Colon (tissue), 2 donors: ENCODE measurements around the gene HMGB2.

Experiments
- FAIRE-seq: peaks from 2 replicates; lab custom pipeline; 2012; peaks lifted over from hg19 to GRCh38; lab: Jason Lieb, UNC
- donor health status: control.
- donor health status: control.

HMGB2 gene

GRCh38 chr4:173334085-173334890, at the start of gene HMGB2:
Gene HMGB2, minus strand, starts transcription at chr4:173334358. Its CDS starts 709 bp downstream, at chr4:173333649.
- peak; percentile 68 for FAIRE-seq

DNA sequence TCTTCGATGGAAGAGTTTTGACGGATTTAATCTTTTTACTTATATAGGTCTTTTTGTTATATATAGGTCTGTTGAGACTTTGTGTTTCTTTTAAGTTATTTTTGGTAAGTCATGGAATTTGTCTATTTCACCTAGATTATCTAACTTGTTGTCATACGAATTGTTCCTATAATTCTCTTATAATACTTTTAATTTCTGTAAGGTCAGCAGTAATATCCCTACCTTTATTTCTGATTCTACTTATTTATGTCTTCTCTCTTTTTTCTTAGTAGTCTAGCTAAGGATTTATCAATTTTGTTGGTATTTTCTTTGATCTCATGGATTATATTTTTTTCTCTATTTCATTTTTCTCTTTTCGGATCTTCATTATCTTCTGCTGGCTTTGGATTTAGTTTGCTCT, 48.2 kb upstream of the HMGB2 start:
- FAIRE-seq: no peak

- FAIRE-seq: no peak
These were observed 47.5 kb upstream of the HMGB2 start for GRCh38 chr4:173381610-173382009.

DNA sequence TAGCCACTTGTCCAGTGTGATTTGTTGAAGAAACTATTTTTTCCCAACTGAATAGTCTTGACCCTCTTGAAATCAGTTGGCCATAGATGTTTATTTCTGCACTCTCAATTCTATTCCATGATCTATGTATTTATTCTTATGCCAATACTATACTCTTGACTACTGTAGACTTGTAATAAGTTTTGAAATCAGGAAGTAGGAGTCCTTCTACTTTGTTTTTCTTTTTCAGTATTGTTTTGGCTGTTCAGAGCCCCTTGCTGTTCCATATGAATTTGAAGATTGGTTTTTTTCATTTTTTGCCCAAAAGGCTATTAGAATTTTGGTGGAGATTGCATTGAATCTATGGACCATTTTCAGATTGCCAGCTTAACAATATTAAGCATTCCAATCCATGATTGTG, 46.8 kb upstream of the HMGB2 start:
- FAIRE-seq: no peak

DNA sequence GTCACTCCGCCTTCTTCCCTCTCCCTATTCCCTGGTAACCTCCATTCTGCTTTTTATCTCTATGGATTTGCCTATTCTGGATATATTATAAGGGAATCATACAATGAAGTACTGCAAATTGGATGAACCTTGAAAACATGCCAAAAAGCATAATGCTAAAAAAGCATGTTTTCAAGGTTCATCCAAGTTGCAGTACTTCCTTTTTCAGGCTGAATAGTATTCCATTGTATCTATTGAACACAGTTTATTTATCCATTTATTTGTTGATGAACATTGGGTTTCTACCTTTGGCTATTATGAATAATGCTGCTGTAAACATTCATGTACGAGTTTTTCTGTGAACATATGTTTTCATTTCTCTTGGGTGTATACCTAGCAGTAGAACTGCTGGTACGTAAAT, 45.8 kb upstream of the HMGB2 start:
- FAIRE-seq: no peak

GRCh38 chr4:173374588-173374987, 40.4 kb upstream of the HMGB2 start:
- no peak for FAIRE-seq

DNA sequence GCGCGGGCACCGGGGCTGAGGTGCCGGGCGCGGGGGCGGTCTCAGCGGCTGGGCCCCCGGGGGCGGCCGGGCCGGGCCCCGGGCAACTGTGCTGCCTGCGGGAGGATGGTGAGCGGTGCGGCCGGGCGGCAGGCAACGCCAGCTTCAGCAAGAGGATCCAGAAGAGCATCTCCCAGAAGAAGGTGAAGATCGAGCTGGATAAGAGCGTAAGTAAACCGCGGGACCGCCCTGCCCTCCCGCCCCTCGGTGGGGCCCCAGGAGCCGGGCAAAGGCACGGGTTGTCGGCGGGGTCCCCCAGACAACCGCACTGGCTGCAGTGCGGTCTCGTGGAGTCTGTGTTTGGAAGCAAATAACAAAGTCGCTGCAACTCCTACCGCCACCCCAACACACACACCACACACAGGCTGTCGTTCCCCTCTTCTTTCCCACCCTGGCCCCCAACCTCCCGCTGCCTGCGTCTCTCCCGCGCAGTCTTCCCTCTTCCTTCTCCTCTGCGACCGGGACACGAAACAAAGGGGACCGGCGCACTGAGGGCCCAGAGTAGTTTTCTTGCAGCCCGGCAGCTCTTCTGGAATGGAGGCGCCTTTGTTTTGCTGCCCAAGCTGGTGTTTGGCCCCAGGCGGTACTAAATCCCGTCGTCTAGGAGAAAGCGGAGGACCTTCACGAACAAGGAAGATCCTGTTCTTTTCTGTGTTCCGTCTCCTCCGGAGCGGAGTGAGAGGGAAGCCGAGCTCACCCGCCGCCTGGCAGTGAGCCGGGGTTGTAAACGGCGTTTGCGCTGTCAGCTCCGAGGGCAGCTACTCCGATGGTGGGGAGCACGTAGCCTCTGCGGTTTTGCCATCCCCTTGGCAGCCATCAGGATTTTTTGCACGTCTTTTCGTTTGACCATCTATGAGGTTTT, 37.4 kb upstream of the HMGB2 start:
- no peak for FAIRE-seq

DNA sequence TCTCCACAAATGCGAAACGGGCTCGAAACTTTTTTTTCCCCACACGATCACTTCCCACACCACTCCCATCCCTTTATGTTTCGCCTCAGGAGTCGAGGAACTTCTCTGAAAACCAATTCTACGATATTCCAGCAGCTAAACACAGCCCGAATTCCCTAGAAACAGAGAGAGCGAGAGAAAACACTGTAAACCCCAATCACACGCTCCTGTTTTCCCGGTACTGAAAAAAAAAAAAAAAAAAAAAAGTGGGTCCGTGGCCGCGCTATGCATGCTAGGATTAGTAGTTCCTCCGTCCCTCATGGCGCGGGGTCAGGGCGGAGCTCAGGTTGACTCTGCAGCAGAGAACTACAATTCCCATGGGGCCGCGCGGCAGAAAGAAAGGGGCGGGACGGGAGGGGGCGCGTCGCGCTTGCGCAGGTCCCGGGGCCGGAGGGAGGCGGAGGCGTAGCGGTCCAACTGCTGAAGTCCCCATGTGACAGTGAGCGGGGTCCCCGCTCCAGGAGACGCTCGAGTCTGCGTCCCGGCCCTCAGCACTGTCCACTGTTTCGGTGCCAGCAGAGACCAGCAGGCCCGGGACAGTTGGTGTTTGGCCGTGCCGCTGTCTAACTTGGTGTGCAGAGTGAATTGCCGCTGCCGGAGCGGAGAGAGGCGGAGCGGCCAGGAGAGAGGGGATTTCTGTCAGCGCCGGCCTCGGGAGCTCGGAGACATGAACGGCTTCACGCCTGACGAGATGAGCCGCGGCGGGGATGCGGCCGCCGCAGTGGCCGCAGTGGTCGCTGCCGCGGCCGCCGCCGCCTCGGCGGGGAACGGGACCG, 36.5 kb upstream of the HMGB2 start, which contains the start of gene SAP30:
SAP30 (plus strand) TSS at position 478 of the 815 bp plus-strand sequence; CDS start at position 707, 229 bp downstream.
- FAIRE-seq: no peak

DNA sequence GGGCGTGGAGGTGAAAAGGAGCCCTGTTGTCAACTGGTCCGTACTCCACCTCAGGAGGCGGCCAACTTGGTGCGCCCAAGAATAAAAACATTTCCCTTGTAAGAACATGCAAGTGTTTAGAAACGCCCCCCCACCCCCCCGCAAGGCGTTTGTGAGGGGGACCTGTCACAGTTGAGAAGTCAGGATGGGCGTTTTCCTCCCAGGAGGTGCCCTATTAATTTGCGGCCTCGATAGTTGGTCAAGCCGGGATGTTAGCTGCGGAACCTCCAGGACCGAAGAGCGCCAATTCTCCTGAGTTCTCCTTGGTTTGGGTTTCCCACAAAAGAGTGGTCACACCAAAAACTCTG, 35.9 kb upstream of the HMGB2 start:
- FAIRE-seq: no peak

DNA sequence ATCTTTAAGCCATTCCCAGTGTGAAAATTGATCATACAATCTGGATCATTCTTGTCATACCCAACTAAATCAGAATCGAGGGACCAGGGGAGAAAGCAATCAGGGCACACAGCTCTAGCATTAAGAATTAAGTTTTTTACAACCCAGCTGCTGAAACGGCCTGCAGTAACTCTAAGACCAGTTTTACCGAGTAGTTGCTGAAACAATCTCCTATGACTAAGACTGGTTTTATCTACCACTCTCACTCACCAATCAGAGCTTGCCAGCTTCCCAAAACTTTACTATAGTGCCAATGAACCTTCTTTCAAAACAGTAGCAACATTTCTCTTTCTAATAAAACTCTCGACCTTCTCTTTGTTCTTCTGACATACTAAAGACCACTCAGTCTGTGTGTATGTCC, 33.8 kb upstream of the HMGB2 start:
- FAIRE-seq: no peak

- FAIRE-seq: no peak
These were observed 33.1 kb upstream of the HMGB2 start for GRCh38 chr4:173367285-173367684.

GRCh38 chr4:173365359-173365996, 31.3 kb upstream of the HMGB2 start:
- FAIRE-seq: no peak

DNA sequence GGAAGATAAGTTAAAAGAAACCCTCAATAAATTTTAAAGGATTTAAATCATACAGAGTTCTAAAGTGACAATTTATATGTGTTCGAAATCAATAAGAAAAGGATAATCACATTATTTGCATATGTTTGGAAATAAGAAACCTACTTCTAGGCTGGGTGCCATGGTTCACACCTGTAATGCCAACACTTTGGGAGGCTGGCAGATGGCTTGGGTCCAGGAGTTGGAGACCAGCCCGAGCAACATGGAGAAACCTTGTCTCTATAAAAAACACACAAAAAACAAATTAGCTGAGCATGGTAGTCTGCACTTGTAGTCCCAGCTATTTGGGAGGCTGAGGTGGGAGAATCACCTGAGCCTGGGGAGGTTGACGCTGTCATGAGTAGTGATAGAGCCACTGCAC, 28.5 kb upstream of the HMGB2 start:
- FAIRE-seq: no peak

- FAIRE-seq: no peak
These were observed 26.5 kb upstream of the HMGB2 start for GRCh38 chr4:173360587-173361221.

DNA sequence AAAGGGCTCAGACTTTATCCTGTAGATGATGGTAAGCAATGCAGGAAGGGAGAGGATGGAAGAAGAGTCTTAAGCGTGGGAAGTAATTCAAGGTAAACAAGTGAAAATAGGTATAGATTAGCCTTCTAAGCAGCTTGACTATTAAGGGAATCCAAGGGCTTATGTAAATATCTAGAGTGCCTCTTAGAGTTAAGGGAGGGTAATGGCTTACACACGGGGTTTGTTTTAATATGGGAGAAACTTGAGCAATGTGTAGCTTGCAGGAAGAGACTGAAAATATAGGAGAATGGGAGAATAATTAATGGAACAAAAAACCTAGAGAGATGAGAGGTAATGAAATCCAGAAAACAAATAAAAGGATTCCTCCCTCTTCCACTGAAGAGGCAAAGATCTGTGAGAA, 23.8 kb upstream of the HMGB2 start:
- no peak for FAIRE-seq

DNA sequence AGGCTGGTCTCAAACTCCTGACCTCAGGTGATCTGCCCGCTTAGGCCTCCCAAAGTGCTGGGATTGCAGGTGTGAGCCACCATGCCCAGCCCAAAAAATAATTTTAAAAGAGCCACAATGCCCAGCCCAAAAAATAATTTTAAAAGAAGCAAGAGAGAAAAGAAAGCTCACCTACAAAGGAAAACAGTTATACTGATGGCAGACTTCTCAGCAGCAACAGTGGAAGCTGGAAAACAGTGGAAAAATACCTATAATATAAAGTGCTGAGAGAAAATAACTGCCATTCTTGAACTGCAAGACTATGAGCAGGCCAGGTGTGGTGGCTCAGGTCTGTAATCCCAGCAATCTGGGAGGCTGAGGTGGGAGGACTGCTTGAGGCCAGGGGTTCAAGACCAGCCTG, 13.3 kb upstream of the HMGB2 start:
- no peak for FAIRE-seq

GRCh38 chr4:173346074-173346473, 11.9 kb upstream of the HMGB2 start:
- no peak for FAIRE-seq

- no peak for FAIRE-seq
These were observed 11.5 kb upstream of the HMGB2 start for GRCh38 chr4:173345648-173346047.

- FAIRE-seq: no peak
These were observed 9.8 kb upstream of the HMGB2 start for GRCh38 chr4:173343832-173344397.

- FAIRE-seq: no peak
These were observed 3.3 kb upstream of the HMGB2 start for GRCh38 chr4:173337463-173337862.
